K562 (cell line): Measurements from ENCODE around the gene PPM1N.

Experiments used
- EZH2 ChIP-seq: IDR thresholded peaks from 2 replicates; pipeline ENCODE4 v1.6.1; 2012; ENCODE audit warnings: low read depth, mild to moderate bottlenecking, inconsistent platforms, low read length, borderline replicate concordance
- KLF16 ChIP-seq: IDR thresholded peaks from 2 replicates; pipeline ENCODE4 v1.6.1; 2016; ENCODE audit warnings: antibody characterized with exemption

DNA sequence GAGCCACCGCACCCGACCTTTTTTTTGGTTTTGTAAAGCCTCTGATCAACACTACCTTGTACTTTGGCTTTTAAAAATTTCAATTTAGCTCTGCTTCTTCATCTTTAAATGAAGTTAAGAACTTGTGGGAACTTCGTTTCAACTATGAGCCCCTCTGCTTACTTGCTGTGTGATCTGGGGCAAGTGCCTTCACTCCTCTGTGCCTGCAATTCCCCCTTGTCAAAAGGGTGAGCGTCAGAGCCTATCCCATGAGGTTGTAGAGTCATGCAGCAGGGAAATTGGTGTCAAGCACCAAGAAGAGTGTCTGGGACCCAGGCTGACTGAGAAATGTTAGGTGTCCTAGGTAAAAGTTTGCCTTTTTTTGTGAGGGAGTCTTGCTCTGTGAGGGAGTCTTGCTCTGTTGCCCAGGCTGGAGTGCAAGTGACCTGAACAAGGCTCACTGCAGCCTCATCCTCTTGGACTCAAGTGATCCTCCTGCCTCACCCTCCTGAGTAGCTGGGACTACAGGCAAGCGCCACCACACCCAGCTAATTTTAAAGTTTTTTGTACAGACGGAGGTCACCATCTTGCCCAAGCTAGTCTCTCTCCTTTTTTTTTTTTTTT lies 14.7 kb downstream of the PPM1N start:
- TF ChIP-seq KLF16 (no peak), EZH2 (no peak)
